Stimulated activated CD8-positive, alpha-beta memory T cell treated with anti-CD3 and anti-CD28 coated beads, Interleukin-2, amount 100 ng/mL, for 48 hours (primary cell): ENCODE measurements around the gene MAGEA2B.
"Not testable (repeated sequence)": the region's sequence is repeated elsewhere in the genome, so short reads cannot be mapped to it uniquely, and the experiment has no call there.

Source experiments
- DNase-seq, 2 donors: peaks; one replicate each; pipeline ENCODE4 v3.0.0-alpha.2; 2020; ENCODE audit warnings: low read depth in 2 of 2

Gene MAGEA2B

GRCh38 chrX:152713815-152714787, at the start of gene MAGEA2B:
Gene MAGEA2B (plus strand): TSS chrX:152714628. CDS start chrX:152717107, 2,479 bp downstream.
- not testable (repeated sequence) for DNase-seq

GRCh38 chrX:152674135-152674534, 40.3 kb upstream of the MAGEA2B start:
- no peak for DNase-seq

DNA sequence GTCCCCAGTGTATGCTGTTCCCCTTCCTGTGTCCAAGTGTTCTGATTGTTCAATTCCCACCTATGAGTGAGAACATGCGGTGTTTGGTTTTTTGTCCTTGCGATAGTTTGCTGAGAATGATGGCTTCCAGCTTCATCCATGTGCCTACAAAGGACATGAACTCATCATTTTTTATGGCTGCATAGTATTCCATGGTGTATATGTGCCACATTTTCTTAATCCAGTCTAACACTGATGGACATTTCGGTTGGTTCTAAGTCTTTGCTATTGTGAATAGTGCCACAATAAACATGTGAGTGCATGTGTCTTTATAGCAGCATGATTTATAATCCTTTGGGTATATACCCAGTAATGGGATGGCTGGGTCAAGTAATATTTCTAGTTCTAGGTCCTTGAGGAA, 39.8 kb upstream of the MAGEA2B start:
- not testable (repeated sequence) for DNase-seq

- not testable (repeated sequence) for DNase-seq
Observed at GRCh38 chrX:152681012-152681411, 33.4 kb upstream of the MAGEA2B start.

- DNase-seq, result not testable (repeated sequence)
Observed at GRCh38 chrX:152697952-152698931, 16.2 kb upstream of the MAGEA2B start, which contains the start of gene MAGEA3. Gene MAGEA3 (plus strand): TSS chrX:152698794. CDS start chrX:152700833, 2,039 bp downstream.

DNA sequence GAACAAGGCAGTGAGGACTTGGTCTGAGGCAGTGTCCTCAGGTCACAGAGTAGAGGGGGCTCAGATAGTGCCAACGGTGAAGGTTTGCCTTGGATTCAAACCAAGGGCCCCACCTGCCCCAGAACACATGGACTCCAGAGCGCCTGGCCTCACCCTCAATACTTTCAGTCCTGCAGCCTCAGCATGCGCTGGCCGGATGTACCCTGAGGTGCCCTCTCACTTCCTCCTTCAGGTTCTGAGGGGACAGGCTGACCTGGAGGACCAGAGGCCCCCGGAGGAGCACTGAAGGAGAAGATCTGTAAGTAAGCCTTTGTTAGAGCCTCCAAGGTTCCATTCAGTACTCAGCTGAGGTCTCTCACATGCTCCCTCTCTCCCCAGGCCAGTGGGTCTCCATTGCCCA, 14.0 kb upstream of the MAGEA2B start:
- not testable (repeated sequence) for DNase-seq

DNA sequence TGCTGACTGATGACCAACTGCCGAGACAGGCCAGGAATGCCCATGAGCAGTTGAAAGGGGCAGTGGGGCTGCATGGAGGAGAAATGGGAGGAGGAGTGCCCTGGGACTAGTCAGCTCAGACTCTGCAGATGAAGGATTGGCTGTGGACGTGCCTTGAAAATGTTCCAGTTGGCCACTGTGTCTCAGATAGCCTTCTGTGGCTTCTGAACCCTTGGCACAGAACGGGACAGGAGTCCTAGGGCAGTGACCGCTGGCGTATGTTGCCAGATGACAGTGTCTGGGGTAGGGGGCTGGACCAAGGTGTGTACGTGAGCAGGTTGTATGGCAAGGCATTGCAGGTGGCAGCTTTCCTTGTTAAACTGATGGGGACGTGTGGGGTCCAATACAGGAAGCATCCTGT, 7.9 kb upstream of the MAGEA2B start:
- DNase-seq, result not testable (repeated sequence)

- not testable (repeated sequence) for DNase-seq
Observed at GRCh38 chrX:152709173-152709572, 5.3 kb upstream of the MAGEA2B start, which contains the start of gene CSAG2. Gene CSAG2 (minus strand): TSS chrX:152709273. CDS start chrX:152709112, 161 bp downstream.

- not testable (repeated sequence) for DNase-seq
Observed at GRCh38 chrX:152713195-152713594, 1.2 kb upstream of the MAGEA2B start.

DNA sequence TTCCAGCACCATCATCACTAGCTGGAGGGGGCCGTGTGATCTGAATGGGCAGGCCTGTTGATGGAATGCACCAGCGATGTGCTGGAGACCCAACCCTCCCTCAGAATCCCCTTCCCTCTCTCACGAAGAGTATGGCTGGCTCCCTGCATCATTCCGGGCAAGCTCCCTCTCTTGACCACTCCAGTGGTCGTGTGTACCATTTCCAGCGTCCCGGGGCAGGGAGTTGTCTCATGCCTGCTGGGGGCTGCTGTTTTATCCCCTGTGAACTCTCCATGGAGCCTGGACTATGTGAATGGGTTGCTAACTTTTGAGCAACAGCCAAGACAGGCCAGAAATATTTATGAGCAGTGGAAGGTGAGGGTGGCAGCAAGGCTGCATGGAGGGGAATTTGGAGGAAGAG, 11.0 kb downstream of the MAGEA2B start:
- DNase-seq, result no peak

GRCh38 chrX:152733261-152733975, 19.0 kb downstream of the MAGEA2B start, which contains the start of the genes CSAG1 and MAGEA12:
Gene CSAG1 (minus strand): TSS chrX:152733721. CDS start chrX:152732460, 1,261 bp downstream.
Gene MAGEA12 (plus strand): TSS chrX:152733757. CDS start chrX:152736162, 2,405 bp downstream.
- no peak for DNase-seq

DNA sequence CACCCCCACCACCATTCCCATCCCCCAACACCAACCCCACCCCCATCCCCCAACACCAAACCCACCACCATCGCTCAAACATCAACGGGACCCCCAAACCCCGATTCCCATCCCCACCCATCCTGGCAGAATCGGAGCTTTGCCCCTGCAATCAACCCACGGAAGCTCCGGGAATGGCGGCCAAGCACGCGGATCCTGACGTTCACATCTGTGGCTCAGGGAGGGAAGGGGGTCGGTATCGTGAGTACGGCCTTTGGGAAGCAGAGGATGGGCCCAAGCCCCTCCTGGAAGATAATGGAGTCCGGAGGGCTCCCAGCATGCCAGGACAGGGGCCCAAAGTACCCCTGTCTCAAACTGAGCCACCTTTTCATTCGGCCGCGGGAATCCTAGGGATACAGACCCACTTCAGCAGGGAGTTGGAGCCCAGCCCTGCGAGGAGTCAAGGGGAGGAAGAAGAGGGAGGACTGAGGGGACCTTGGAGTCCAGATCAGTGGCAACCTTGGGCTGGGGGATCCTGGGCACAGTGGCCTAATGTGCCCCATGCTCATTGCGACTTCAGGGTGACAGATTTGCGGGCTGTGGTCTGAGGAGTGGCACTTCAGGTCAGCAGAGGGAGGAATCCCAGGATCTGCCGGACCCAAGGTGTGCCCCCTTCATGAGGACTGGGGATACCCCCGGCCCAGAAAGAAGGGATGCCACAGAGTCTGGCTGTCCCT, 19.9 kb downstream of the MAGEA2B start:
- not testable (repeated sequence) for DNase-seq

DNA sequence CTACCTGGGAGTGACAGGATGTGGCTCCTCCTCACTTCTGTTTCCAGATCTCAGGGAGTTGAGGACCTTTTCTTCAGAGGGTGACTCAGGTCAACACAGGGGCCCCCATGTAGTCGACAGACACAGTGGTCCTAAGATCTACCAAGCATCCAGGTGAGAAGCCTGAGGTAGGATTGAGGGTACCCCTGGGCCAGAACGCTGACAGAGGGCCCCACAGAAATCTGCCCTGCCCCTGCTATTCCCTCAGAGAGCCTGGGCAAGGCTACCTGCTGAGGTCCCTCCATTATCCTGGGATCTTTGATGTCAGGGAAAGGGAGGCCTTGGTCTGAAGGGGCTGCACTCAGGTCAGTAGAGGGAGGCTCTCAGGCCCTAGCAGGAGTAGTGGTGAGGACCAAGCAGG, 20.7 kb downstream of the MAGEA2B start:
- DNase-seq, result no peak

DNA sequence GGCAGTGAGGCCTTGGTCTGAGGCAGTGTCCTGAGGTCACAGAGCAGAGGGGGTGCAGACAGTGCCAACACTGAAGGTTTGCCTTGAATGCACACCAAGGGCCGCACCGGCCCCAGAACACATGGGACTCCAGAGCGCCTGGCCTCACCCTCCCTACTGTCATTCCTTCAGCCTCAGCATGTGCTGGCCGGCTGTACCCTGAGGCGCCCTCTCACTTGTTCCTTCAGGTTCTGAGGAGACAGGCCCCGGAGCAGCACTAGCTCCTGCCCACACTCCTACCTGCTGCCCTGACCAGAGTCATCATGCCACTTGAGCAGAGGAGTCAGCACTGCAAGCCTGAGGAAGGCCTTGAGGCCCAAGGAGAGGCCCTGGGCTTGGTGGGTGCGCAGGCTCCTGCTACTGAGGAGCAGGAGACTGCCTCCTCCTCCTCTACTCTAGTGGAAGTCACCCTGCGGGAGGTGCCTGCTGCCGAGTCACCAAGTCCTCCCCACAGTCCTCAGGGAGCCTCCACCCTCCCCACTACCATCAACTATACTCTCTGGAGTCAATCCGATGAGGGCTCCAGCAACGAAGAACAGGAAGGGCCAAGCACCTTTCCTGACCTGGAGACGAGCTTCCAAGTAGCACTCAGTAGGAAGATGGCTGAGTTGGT, 21.6 kb downstream of the MAGEA2B start:
- no peak for DNase-seq

- DNase-seq, result not testable (repeated sequence)
Observed at GRCh38 chrX:152736528-152736927, 22.1 kb downstream of the MAGEA2B start.

- no peak for DNase-seq
Observed at GRCh38 chrX:152738560-152738959, 24.1 kb downstream of the MAGEA2B start.

DNA sequence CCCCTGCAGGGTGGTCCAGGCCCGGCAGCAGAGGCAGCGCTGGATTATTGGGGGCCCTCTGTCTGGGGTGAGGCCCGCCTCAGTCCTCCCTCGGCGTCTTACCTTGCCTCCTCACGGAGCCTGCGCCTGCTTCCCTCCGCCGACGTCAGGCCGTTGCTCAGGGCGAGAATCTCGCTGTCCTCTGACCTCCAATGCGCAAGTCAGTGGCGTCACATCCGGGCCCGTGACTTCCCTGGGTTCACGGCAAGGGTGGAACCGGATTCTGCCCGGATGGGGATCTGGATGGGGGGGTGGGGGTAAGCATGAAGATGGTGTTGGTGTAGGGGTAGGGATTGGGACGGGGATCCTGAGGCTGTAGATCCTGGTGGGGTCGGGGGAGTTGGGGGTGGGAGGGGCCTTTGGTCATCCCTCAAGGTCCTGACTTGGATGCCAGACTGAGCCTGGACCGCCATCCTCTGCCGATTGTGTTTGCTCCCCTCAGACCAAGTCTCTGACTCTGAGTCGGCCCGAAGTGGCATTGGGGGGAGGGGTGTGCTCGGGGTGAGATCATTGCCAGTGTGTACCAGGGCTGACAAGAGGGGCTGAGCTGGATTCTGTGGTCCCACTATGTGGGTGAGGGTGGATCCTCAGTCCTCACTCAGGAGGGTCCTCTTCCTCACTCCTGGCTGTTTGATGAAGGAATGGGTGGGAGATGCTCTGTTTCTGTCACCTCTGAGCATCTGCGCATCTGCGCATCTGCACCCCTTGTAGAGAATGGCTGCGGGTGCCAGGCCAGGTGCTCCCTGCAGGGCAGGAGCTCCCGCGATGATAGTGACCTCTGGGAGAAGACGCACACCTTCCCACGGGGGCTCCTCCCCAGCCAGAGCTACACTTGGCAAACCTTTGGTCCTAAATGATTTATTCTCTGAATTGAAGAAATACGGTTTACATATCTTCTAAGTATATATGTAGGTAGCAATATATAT, 39.5 kb downstream of the MAGEA2B start, which contains the start of gene MAGEA2:
Gene MAGEA2 (minus strand): TSS at position 157 of the 965 bp plus-strand sequence. CDS start 2,479 bp downstream, outside the sequence.
- DNase-seq, result not testable (repeated sequence)

- DNase-seq, result not testable (repeated sequence)
Observed at GRCh38 chrX:152754871-152755270, 40.4 kb downstream of the MAGEA2B start.
